GM12801 (cell line): ENCODE data around the gene RSPH6A.

Experiments
- TF ChIP-seq, protein P1 (sequence below): IDR thresholded peaks from one replicate; pipeline ENCODE4 v1.5.1; 2011; ENCODE audit warnings: control low read depth; ENCODE audit not compliant: insufficient read length; ENCODE audit errors: extremely low read depth

RSPH6A gene

DNA sequence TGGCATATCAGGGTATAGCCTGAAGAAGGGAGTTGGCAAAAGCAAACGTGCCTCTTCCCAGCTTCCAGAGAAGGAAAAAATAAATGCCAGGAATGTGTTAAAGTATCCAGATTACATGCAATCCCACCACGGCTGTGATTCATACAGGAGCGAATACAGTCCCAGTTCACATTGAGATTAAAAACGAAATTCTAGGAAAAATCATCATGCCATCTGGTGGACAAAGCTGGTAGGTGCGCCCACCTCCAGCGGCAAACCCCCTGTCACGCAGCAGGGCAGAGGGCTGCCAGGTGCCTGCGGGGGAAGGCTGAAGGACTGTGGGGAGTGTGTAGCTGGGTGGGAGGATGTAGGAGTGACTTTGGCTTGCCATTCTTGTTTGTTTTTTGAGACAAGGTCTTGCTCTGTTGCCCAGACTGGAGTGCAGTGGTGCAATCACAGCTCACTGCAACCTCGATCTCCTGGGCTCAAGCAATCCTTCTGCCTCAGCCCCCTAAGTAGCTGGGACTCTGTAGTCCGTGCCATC is 16.1 kb downstream of the RSPH6A start:
- TF ChIP-seq, protein P1, sequence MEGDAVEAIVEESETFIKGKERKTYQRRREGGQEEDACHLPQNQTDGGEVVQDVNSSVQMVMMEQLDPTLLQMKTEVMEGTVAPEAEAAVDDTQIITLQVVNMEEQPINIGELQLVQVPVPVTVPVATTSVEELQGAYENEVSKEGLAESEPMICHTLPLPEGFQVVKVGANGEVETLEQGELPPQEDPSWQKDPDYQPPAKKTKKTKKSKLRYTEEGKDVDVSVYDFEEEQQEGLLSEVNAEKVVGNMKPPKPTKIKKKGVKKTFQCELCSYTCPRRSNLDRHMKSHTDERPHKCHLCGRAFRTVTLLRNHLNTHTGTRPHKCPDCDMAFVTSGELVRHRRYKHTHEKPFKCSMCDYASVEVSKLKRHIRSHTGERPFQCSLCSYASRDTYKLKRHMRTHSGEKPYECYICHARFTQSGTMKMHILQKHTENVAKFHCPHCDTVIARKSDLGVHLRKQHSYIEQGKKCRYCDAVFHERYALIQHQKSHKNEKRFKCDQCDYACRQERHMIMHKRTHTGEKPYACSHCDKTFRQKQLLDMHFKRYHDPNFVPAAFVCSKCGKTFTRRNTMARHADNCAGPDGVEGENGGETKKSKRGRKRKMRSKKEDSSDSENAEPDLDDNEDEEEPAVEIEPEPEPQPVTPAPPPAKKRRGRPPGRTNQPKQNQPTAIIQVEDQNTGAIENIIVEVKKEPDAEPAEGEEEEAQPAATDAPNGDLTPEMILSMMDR, result no peak

DNA sequence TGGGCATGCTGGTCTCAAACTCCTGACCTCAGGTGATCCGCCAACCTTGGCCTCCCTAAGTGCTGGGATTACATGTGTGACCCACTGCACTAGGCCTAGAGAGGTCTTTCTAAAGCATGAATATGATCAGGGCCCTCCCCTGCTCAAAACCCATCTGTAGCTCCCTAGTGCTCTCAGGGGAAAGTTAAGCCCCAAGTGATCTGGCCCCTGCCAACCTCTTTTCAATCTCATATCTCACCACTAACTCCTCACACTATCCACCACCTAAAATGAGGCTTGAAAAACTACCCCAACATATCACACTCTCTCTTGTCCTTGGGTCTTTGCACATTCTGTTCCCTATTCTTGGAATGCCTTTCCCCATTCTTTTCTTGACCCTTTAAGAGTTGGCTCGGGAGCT is 20.5 kb downstream of the RSPH6A start:
- TF ChIP-seq, protein P1, result no peak

GRCh38 chr19:45793876-45794275 is 21.2 kb downstream of the RSPH6A start:
- TF ChIP-seq, protein P1, result no peak

- TF ChIP-seq, protein P1, result no peak
These were observed 21.9 kb downstream of the RSPH6A start for GRCh38 chr19:45793178-45793564.

DNA sequence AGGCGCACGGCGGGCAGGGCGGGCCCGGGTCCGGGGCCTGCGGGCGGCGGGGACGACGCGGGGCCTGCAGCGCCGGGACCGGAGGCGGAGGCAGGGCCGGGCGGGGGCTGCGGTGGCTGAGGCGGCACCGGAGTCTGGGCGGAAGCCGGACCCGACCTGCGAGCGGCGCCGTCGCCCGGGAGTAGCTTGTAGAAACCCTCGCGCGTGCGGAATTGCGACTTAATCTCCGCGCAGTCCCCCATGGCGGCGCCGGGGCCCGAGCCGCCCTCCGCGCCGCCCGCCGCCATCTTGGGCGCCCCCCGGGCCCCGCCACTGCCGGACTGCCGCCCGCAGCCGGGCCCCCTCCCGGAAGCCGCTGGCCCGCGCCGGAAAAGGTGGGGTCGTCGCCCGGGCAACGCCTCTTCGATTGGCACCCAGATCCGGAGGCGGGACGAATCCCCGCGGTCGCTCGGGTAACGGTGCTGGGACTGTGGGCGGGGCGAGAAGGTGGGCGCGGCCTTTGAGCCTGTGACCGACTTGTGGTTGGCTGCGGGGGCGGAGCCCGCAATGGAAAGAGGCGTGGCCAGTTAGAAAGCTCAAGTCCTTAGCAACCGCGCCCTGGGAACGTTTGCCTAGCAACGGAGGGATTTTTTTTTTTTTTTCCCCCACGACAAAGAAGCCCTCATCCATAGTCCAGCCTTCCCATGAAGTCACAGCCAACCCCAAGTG is 22.5 kb downstream of the RSPH6A start, which contains the start of gene DMWD:
Gene DMWD, minus strand, starts transcription at position 376 of the 708 bp plus-strand sequence. Its CDS starts 89 bp downstream, at position 287.
- TF ChIP-seq, protein P1, result no peak

- TF ChIP-seq, protein P1, result no peak
These were observed 23.2 kb downstream of the RSPH6A start for GRCh38 chr19:45791744-45792469.

DNA sequence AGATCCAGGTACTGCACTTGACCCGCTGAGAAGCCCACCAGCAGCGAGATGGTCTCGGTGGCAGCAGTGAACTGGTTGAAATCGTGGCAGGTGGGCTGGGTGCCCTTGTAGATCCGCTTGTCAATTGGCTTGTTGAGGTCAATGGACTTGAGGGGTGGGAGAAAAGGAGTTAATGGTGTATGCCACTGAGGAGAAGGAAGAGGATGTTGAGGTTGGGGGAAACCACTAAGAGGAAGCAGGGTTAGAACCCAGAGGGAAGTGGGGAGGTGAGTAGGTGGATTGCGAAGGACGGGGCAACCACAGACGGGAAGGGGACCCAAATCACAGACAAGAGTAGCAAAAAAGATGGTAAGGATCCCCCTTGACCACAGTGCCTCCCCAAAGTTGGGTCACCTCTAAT is 24.2 kb downstream of the RSPH6A start:
- TF ChIP-seq, protein P1, result no peak
